HEK293T (cell line): ENCODE results near the gene TBC1D32.

Experiments used
- CTCF ChIA-PET: fragments of 350-600 bp; formaldehyde crosslinking; extraction: SDS; loops from one replicate; lab custom pipeline; 2021; ENCODE audit warnings: antibody characterized with exemption, inconsistent platforms; lab: Yijun Ruan, JAX
- POLR2A ChIA-PET: fragments of 350-600 bp; formaldehyde crosslinking; extraction: SDS; loops from one replicate; lab custom pipeline; 2020; ENCODE audit warnings: antibody characterized with exemption, inconsistent platforms; lab: Yijun Ruan, JAX
- DNase-seq: peaks from one replicate; pipeline ENCODE4 v3.0.0; 2012; ENCODE audit warnings: mixed read lengths; ENCODE audit errors: extremely low spot score
- ARNT ChIP-seq: fragments of 450-650 bp; IDR thresholded peaks from 2 replicates; pipeline ENCODE4 v1.6.1; 2017; ENCODE audit warnings: mild to moderate bottlenecking
- BHLHE40 ChIP-seq: fragments of 450-650 bp; IDR thresholded peaks from 2 replicates; pipeline ENCODE4 v1.6.1; 2016; ENCODE audit warnings: mild to moderate bottlenecking, moderate library complexity, borderline replicate concordance
- CTBP1 ChIP-seq: fragments of 450-650 bp; IDR thresholded peaks from 2 replicates; pipeline ENCODE4 v1.6.1; 2016; ENCODE audit warnings: borderline replicate concordance
- ELF4 ChIP-seq: fragments of 450-650 bp; IDR thresholded peaks from 2 replicates; pipeline ENCODE4 v1.6.1; 2017; ENCODE audit warnings: antibody characterized with exemption
- FOXA1 ChIP-seq: fragments of 450-650 bp; IDR thresholded peaks from 2 replicates; pipeline ENCODE4 v1.6.1; 2016; ENCODE audit warnings: mild to moderate bottlenecking
- FOXK2 ChIP-seq: fragments of 450-650 bp; IDR thresholded peaks from 2 replicates; pipeline ENCODE4 v1.6.1; 2016; ENCODE audit warnings: mild to moderate bottlenecking
- FOXM1 ChIP-seq: fragments of 450-650 bp; IDR thresholded peaks from 2 replicates; pipeline ENCODE4 v1.6.1; 2017; ENCODE audit warnings: mild to moderate bottlenecking, borderline replicate concordance
- HDGF ChIP-seq: fragments of 450-650 bp; IDR thresholded peaks from 2 replicates; pipeline ENCODE4 v1.6.1; 2017; ENCODE audit warnings: antibody characterized with exemption, borderline replicate concordance
- L3MBTL2 ChIP-seq: fragments of 450-650 bp; conservative IDR thresholded peaks from 2 replicates; pipeline ENCODE4 v1.6.1; 2016; ENCODE audit warnings: mild to moderate bottlenecking
- LEF1 ChIP-seq: fragments of 450-650 bp; IDR thresholded peaks from 2 replicates; pipeline ENCODE4 v1.6.1; 2017; ENCODE audit warnings: mild to moderate bottlenecking, borderline replicate concordance
- NFRKB ChIP-seq: fragments of 450-650 bp; IDR thresholded peaks from 2 replicates; pipeline ENCODE4 v1.6.1; 2016; ENCODE audit warnings: mild to moderate bottlenecking, moderate library complexity
- PKNOX1 ChIP-seq: fragments of 450-650 bp; IDR thresholded peaks from 2 replicates; pipeline ENCODE4 v1.6.1; 2016
- SP1 ChIP-seq: fragments of 450-650 bp; IDR thresholded peaks from 2 replicates; pipeline ENCODE4 v1.6.1; 2017
- SUZ12 ChIP-seq: fragments of 450-650 bp; IDR thresholded peaks from 2 replicates; pipeline ENCODE4 v1.6.1; 2016; ENCODE audit warnings: mild to moderate bottlenecking
- TARDBP ChIP-seq: fragments of 450-650 bp; IDR thresholded peaks from 2 replicates; pipeline ENCODE4 v1.6.1; 2016
- ZNF384 ChIP-seq: fragments of 450-650 bp; IDR thresholded peaks from 2 replicates; pipeline ENCODE4 v1.6.1; 2016

TBC1D32 gene

GRCh38 chr6:121124600-121124999, 209.7 kb downstream of the TBC1D32 start:
- POLR2A ChIA-PET: no interaction called here
- no peak for TF ChIP-seq PKNOX1
- TF ChIP-seq BHLHE40: no peak
- no peak for TF ChIP-seq CTBP1
- TF ChIP-seq ZNF384: no peak
- no peak for TF ChIP-seq HDGF
- TF ChIP-seq FOXM1: no peak
- no peak for TF ChIP-seq FOXA1
- TF ChIP-seq LEF1: no peak
- no peak for TF ChIP-seq ELF4
- no peak for TF ChIP-seq SP1
- CTCF ChIA-PET: no interaction called here
- DNase-seq: no peak

GRCh38 chr6:121112356-121112755, 221.9 kb downstream of the TBC1D32 start:
- CTCF ChIA-PET: no interaction called here
- TF ChIP-seq NFRKB (no peak), ARNT (no peak), SP1 (no peak)
- no peak for DNase-seq
- POLR2A ChIA-PET: no interaction called here

- DNase-seq: no peak
- ChIA-PET POLR2A (no interaction called here), CTCF (no interaction called here)
- TF ChIP-seq ZNF384 (no peak), LEF1 (no peak), PKNOX1 (no peak), FOXA1 (no peak), L3MBTL2 (no peak), ARNT (no peak), ELF4 (no peak)
Measured at GRCh38 chr6:121110733-121111132, 223.5 kb downstream of the TBC1D32 start.

GRCh38 chr6:121106962-121107361, 227.3 kb downstream of the TBC1D32 start:
- ChIA-PET POLR2A (no interaction called here), CTCF (no interaction called here)
- no peak for DNase-seq
- TF ChIP-seq FOXA1 (no peak), BHLHE40 (no peak), ZNF384 (no peak), FOXK2 (no peak), PKNOX1 (no peak), TARDBP (no peak), ELF4 (no peak), LEF1 (no peak), SUZ12 (no peak), NFRKB (no peak), ARNT (no peak), SP1 (no peak), FOXM1 (no peak), HDGF (no peak), L3MBTL2 (no peak), CTBP1 (no peak)

- ChIA-PET CTCF (no interaction called here), POLR2A (no interaction called here)
- no peak for DNase-seq
- TF ChIP-seq FOXM1: no peak
- TF ChIP-seq FOXK2: no peak
- no peak for TF ChIP-seq CTBP1
- TF ChIP-seq HDGF: no peak
- no peak for TF ChIP-seq ELF4
- TF ChIP-seq LEF1: no peak
- no peak for TF ChIP-seq ARNT
- TF ChIP-seq FOXA1: no peak
- TF ChIP-seq TARDBP: no peak
- TF ChIP-seq SUZ12: no peak
- no peak for TF ChIP-seq BHLHE40
- no peak for TF ChIP-seq PKNOX1
Measured at GRCh38 chr6:121105461-121105860, 228.8 kb downstream of the TBC1D32 start.

- POLR2A ChIA-PET: no interaction called here
- DNase-seq: no peak
- TF ChIP-seq SP1 (no peak), L3MBTL2 (no peak), CTBP1 (no peak), TARDBP (no peak), LEF1 (no peak), PKNOX1 (no peak), BHLHE40 (no peak), FOXA1 (no peak), ELF4 (no peak), FOXK2 (no peak), HDGF (no peak), ZNF384 (no peak), FOXM1 (no peak), SUZ12 (no peak)
- CTCF ChIA-PET: no interaction called here
Measured at GRCh38 chr6:121093928-121094327, 240.4 kb downstream of the TBC1D32 start.
